ENCODE data around the gene GLDC.

DNA sequence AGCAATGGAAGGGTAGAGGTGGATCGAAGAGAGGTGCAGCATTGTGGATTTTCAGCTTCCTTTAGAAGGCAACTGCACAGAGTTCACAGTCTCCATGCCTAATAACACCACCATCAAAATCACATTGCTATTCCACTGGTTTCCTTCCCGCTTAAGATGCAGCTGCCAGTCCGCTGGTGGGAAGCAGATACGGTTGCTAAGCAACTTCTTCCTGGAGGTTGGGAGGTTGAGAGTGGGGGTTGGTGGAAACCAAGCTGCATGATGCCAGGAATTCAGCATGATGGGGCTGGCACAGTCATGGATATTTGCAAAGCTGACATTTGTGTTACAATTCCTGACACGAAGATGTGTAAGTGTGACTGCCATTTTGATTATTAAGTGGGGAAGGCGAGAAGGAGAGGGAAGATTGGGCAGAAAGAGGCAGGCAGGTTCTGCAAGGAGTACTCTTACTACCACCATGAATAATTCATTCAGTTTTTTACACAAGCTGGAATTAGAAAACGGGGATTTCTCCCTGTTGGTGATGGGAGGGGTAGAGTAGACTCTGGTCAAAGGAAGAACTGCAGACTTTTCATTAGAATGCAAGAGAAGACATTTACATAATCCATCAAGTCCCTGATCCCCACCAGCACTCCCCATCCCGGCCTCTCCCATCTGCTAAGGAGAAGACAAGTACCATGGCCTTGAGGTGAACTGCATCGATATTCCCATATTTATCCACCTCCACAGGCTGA lies 87.5 kb downstream of the GLDC start:
- no peak for TF ChIP-seq TARDBP (IDR thresholded peaks at IDR 0.05; ENCODE audit: borderline replicate concordance)
- TF ChIP-seq PAX8 (IDR thresholded peaks at IDR 0.05), result no peak
- no peak for TF ChIP-seq POLR2A (IDR thresholded peaks at IDR 0.05; ENCODE audit: low read depth, low read length)
- no peak for TF ChIP-seq POLR2AphosphoS5 (IDR thresholded peaks at IDR 0.05; ENCODE audit: low read length)
- TF ChIP-seq PKNOX1 (IDR thresholded peaks at IDR 0.05), result no peak
- TF ChIP-seq EP300 (IDR thresholded peaks at IDR 0.05; ENCODE audit: borderline replicate concordance in 1 of 2, control insufficient read depth in 1 of 2, low read depth in 2 of 2, low read length in 2 of 2), result no peak
- no peak for TF ChIP-seq BCL11A (IDR thresholded peaks at IDR 0.05; ENCODE audit: low read depth, low read length)
- TF ChIP-seq RFX5 (IDR thresholded peaks at IDR 0.05; ENCODE audit: low read depth, low read length), result no peak
- no peak for TF ChIP-seq EGR1 (IDR thresholded peaks at IDR 0.05; ENCODE audit: borderline replicate concordance in 1 of 2, low read depth in 2 of 2, low read length in 2 of 2)
- TF ChIP-seq, protein P1, sequence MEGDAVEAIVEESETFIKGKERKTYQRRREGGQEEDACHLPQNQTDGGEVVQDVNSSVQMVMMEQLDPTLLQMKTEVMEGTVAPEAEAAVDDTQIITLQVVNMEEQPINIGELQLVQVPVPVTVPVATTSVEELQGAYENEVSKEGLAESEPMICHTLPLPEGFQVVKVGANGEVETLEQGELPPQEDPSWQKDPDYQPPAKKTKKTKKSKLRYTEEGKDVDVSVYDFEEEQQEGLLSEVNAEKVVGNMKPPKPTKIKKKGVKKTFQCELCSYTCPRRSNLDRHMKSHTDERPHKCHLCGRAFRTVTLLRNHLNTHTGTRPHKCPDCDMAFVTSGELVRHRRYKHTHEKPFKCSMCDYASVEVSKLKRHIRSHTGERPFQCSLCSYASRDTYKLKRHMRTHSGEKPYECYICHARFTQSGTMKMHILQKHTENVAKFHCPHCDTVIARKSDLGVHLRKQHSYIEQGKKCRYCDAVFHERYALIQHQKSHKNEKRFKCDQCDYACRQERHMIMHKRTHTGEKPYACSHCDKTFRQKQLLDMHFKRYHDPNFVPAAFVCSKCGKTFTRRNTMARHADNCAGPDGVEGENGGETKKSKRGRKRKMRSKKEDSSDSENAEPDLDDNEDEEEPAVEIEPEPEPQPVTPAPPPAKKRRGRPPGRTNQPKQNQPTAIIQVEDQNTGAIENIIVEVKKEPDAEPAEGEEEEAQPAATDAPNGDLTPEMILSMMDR (IDR thresholded peaks at IDR 0.05 in 2 of 3, conservative IDR thresholded peaks at IDR 0.05 in 1 of 3; ENCODE audit: control insufficient read depth in 2 of 3, extremely low read depth in 1 of 3, insufficient read depth in 1 of 3, low read depth in 3 of 3, low read length in 3 of 3), result no peak
- TF ChIP-seq, protein P2, sequence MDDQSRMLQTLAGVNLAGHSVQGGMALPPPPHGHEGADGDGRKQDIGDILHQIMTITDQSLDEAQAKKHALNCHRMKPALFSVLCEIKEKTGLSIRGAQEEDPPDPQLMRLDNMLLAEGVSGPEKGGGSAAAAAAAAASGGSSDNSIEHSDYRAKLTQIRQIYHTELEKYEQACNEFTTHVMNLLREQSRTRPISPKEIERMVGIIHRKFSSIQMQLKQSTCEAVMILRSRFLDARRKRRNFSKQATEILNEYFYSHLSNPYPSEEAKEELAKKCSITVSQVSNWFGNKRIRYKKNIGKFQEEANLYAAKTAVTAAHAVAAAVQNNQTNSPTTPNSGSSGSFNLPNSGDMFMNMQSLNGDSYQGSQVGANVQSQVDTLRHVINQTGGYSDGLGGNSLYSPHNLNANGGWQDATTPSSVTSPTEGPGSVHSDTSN (IDR thresholded peaks at IDR 0.05; ENCODE audit: insufficient replicate concordance, low read depth, low read length), result no peak
- TF ChIP-seq SMAD1 (IDR thresholded peaks at IDR 0.05; ENCODE audit: low read depth, partially characterized antibody), result no peak
- TF ChIP-seq CHD1 (IDR thresholded peaks at IDR 0.05; ENCODE audit: low read depth, low read length), result no peak

All from GM12878 (cell line).